HG02840 (cell line): ENCODE data around the gene RPUSD4.
"Not testable (repeated sequence)": the region's sequence is repeated elsewhere in the genome, so short reads cannot be mapped to it uniquely, and the experiment has no call there.

Experiments used
- ATAC-seq: cut with Tn5 transposase; IDR thresholded peaks from one replicate; pipeline ENCODE4 v1.9.1; 2021; ENCODE audit warnings: mild to moderate bottlenecking, moderate library complexity, moderate number of reproducible peaks; ENCODE audit not compliant: unreplicated experiment, low FRiP score

RPUSD4 gene, protein sequence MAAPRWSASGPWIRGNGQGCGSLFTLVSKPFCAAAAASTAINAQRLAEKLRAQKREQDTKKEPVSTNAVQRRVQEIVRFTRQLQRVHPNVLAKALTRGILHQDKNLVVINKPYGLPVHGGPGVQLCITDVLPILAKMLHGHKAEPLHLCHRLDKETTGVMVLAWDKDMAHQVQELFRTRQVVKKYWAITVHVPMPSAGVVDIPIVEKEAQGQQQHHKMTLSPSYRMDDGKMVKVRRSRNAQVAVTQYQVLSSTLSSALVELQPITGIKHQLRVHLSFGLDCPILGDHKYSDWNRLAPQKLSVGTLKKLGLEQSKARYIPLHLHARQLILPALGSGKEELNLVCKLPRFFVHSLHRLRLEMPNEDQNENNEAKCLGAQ

DNA sequence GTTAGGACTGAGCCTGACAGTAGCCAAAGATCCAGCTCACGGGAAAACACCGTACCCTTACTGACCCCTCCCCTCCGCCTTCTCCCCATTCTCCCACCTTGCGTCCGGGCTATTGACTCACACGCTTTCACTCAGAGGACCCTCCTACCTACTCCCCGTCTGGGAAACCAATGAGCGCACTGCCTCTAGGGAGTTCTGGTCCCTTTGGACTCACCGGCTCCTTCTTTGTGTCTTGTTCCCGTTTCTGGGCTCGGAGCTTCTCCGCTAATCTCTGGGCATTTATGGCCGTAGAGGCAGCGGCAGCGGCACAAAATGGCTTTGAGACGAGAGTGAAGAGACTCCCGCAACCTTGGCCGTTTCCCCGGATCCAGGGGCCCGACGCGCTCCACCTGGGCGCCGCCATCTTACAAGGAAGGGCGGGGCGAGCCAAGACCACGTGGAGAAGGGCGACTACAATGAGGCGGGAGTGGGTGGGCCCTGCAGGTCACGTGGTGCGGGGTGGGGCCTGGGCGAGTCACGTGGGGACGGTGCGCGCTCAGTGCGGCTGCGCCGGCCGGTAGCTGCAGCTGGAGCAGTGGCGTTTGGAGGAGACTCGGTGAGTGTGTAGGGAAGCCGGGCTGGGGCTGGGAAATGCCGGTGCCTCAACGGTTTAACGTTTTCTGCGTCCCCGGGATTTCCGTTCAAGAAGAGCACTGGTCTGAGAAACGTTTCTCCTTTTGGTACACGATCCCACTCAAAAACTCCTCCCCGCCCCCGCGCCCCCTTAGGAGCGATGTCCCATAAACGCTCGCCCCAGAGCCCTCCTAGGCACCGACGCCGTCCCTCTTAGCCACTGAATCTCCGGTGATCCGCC is at the start of gene RPUSD4, which contains the start of gene FAM118B:
TSS of gene RPUSD4 (minus strand) at position 415 of the 853 bp plus-strand sequence. CDS start at position 403, 12 bp downstream.
TSS of gene FAM118B (plus strand) at position 547 of the 853 bp plus-strand sequence. CDS start 23,220 bp downstream, outside the sequence.
- ATAC-seq = peak; percentile 96

DNA sequence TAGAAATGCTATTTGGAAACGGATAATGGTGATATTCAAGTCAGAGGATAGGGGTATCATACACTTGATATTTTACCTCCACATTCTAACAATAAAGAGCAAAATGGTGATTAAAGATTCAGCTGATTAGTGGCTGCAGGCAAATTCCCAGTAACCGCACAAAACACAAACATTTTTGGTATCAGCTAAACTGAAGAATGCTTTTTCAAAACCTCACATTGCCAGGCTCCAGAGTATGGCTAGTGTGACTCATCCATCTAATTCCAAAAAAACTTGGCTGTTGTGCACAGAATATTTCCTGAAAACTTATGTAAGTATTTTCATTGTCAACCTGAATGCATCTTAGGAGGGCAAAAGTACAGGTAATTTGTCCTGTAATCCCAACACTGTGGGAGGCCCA is 46.3 kb upstream of the RPUSD4 start:
- no peak for ATAC-seq

DNA sequence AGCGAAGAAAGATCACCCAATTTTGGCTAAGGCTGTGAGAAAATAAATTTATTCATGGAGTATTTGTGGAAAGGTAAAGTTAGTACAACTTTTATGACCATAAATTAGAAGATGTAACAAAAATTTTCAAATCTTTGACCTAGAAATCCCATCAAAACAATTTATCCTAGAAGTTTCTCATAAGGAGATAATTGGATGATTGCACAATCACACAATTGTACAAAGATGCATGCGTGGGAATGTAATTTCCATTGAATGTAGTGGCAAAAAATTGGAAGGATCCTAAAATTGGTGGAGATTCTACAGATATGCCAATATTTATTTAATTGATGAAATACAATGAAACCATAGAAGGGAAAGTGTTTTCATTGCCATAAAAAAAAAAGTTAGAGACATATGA is 45.7 kb upstream of the RPUSD4 start:
- no peak for ATAC-seq

DNA sequence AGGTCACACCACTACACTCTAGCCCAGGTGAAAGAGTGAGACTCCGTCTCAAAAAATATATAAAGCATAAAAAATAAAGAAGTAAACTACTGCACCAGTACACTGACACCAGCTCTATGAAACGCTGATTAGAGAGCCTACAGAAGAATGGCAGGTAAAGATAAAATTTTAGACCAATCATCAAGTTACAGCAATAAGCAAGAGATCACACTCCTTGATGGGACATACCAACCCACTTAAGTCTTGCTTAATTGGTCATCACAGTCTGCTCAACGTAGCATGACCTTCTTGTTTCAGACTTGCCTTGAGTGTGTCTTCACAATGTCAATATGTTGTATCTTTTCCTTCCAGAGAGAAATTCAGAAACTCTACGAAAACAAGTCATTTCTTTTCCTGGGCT is 44.8 kb upstream of the RPUSD4 start:
- ATAC-seq = no peak

DNA sequence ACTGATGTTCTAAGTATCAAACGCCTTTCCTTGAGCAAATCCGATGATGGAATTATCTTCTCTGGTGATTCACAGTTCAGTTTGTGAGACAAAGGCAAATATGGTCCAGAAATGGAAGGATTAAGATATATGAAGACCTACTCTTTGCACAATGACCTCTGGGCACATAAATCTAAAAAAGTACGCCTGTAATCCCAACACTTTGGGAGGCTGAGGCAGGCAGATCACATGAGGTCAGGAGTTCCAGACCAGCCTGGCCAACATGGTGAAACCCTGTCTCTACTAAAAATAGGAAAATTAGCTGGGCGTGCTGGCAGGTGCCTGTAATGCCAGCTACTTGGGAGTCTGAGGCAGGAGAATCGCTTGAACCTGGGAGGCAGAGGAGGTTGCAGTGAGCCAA is 44.1 kb upstream of the RPUSD4 start:
- ATAC-seq = not testable (repeated sequence)

DNA sequence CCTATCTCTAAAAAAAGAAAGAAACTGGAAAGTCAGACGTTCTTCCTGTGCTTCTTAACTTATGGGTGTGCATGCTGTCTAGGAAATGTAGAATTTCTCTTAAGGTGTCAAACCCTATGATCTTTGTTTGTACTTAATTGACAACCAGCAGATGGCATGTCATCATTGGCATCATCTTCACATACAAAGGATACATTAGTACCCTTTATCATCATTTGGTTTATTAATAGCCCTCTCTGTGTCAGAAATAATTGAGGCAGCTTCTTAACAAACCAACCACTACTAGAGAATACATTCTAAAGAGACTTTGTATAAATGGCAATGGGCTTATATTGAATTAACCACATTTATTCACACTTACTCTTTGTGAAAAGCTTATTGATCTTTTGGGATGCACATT is 43.4 kb upstream of the RPUSD4 start:
- no peak for ATAC-seq

GRCh38 chr11:126253265-126253664 is 41.8 kb upstream of the RPUSD4 start:
- no peak for ATAC-seq

DNA sequence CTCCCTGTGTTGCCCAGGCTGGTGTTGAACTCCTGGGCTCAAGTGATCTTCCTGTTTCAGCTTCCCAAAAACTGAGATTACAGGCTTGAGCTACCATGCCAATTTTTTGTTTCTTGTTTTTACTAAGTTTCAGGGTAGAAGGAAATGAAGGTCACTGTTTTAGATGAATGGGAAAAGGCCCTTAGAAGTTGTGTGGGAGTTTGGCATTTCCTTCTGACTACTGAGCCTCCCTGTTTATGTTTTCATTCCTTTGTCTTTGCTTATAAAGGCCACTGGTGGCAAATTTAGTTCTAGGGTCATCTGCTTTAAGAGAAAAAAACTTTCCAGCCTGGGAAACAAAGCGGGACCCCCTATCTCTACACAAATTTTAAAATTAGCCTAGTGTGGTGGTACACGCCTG is 35.2 kb upstream of the RPUSD4 start:
- ATAC-seq = no peak

- no peak for ATAC-seq
Measured at GRCh38 chr11:126233391-126233790, 21.9 kb upstream of the RPUSD4 start.

GRCh38 chr11:126232683-126233082 is 21.2 kb upstream of the RPUSD4 start:
- ATAC-seq = no peak

DNA sequence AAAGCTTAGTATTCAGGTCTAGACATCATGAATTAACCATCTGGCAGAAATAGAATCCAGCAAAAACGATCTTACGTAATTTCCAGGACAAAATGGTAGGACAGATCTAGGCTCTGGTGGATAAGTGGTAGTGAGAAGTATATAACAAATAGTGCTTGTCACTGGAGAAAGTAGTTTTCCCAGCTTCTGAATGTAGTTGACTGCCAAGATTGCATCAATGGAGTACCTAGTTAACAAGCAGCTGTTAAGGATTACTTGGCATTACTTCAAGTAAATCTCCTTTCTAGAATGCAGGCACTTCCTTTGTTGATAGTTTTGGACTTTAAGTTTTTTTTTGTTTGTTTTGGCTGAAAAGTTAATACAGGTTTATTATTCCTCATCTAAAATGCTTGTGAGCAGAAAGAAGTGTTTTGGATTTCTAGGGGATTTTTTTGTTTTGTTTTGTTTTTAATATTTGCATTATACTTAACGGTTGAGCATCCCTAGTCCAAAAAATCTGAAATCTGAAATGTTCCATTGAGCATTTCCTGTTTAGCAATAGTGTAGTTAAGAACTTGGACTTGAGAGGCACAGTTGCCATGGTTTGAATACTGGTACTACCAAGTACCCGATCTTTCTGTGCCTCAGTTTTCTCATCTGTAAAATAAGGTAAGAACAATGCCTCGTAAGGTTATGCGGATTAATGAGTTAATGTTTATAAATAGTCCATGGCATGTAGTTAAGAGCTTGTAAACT is 20.4 kb upstream of the RPUSD4 start:
- no peak for ATAC-seq

DNA sequence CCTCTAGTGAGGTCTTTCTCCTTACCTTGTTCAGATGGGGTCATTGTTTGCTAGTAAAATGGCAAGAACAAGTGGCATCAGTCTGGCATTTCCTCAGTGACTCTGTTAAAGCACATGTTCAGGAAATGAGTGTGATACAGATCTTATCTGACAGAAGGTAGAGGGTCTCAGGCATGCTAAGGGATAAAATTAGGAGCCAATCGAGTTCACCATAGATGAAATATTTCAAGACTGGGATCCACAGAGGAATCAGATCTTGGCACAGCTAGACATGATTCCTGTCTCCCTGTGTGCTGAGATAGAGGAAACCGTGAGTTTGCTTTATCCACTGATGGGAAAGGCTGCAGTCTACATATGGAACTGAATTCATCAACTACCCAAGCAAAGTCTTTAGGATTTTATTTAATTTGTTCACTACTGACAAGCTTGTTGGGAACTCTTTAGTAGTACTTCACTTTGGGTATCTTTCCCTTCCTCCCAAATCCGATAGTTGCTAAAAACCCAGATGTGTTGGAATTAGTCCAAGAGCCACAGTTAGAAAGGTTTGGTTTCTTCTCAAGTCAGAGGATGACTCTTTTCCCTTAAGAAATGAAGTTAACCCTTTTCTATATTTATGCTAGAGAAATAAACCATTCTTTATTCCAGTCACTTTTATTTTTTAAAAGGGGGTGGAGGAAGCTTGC is 18.5 kb upstream of the RPUSD4 start:
- ATAC-seq = no peak

DNA sequence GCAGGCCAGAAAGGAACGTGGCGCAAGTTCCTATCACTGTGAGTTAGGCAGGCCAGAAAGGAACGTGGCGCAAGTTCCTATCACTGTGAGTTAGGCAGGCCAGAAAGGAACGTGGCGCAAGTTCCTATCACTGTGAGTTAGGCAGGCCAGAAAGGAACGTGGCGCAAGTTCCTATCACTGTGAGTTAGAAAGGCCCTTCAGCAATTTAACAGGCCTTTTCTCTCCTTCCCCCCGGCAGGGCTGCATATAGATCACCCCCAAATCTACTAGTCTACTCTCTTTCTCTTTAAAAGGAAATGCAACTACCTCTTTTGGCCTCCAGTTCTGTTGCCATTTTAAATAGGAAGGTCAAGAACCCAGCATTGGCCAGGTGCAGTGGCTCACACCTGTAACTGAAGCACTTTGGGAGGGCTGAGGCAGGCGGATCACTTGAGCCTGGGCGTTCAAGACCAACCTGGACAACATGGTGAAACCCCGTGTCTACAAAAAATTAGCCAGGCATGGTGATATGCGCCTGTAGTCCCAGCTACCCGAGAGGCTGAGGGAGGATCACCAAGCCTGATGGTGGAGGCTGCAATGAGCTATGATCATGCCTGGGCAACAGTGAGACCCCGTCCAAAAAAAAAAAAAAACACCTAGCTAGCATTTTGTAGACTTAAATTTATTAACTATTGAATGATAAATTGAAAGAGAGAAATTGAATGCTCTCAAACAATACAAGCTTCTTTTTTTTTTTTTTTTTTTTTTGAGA is 15.1 kb upstream of the RPUSD4 start:
- no peak for ATAC-seq

- no peak for ATAC-seq
Measured at GRCh38 chr11:126225295-126225665, 13.8 kb upstream of the RPUSD4 start.

- ATAC-seq = no peak
Measured at GRCh38 chr11:126224647-126225294, 13.3 kb upstream of the RPUSD4 start.

GRCh38 chr11:126219547-126219946 is 8.1 kb upstream of the RPUSD4 start:
- ATAC-seq = no peak

DNA sequence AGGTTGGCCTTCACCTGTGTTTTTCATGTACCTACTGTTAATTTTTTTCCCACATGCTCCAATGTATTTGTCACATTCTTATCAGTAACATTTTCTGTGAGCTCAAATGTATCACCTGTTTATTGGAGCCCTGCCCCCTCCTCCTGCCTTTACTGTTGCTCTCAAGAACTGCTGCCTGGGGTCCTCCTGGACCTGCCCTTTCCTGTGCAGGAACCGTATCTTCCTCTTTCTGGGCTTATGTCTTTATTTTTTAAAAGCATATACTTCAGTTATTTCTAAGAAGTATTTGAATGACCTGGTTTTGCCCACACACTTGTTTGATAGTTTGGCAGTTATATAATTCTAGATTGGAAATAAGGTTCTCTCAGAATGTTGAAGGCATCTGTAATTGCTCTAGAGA is 6.0 kb upstream of the RPUSD4 start:
- ATAC-seq = no peak

DNA sequence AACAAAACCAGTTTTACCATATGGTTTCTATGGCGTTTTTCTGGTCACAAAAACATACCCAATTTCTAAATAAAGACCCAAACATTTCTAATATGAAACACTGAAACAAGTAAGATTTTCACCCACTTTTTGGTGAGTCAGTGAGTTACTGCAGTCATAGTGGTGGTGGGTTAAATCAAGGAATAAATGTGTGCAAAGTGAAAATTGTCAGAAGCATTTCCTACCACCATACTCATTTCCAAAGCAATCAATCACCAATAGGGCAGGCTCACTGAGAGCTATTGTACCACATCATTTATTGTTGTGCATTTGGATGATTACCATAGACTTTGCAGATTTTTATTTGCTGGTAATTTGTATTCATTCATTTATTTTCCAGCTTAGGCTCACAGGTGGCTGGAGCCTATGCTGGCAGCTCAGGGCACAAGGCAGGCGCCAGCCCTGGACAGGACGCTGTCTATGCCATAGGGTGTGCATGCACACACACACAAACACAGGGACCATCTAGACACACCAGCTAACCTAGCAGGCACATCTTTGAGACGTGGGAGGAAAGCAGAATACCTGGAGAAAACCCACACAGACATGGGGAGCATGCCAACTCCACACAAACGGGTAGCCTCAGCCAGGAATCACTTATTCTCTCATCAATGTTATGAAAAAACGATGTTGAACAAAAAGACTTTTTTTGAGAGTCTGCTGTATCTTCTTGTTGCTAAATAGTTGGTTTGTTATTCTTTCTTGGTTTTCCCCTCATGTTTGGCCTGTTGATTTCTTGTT is 5.3 kb upstream of the RPUSD4 start:
- ATAC-seq = no peak
